Measurements from ENCODE around the gene GRAMD4.

- no peak for TF ChIP-seq SIN3A (IDR thresholded peaks at IDR 0.05; ENCODE audit: borderline replicate concordance, insufficient read depth, low read length)
- no peak for TF ChIP-seq TAF1 (IDR thresholded peaks at IDR 0.05; ENCODE audit: borderline replicate concordance, insufficient read depth, low read length)
Observed at GRCh38 chr22:46587061-46587460, 33.1 kb upstream of the GRAMD4 start.

All from PFSK-1 (cell line).